Measurements from ENCODE around the gene STRBP. TPM values are rescaled to one million over a fixed set of nuclear protein-coding genes. Genes with fewer than 3 reads are reported as not detected.

Gene STRBP
- total RNA-seq, 1 experiment from 2014 or later, result 18.1 TPM

GRCh38 chr9:123097430-123098095 lies 170.8 kb downstream of the STRBP start:
- DNase-seq (ENCODE audit: low read depth), result no peak
- in situ Hi-C loops (cut with HindIII; ENCODE audit: low pct_unique_long_range_greater_than_20kb, low sequenced_read_pairs), result loop anchor here (10.0 kb wide), 1 partner anchor 257 kb away; the partner anchor contains the start of gene CRB2

- no peak for DNase-seq (ENCODE audit: low read depth)
- in situ Hi-C loops (cut with HindIII; ENCODE audit: low pct_unique_long_range_greater_than_20kb, low sequenced_read_pairs), result loop anchor here (10.0 kb wide), 1 partner anchor 258 kb away; the partner anchor contains the start of gene CRB2
Observed at GRCh38 chr9:123096987-123097386, 171.4 kb downstream of the STRBP start.

- in situ Hi-C loops (cut with HindIII; ENCODE audit: low pct_unique_long_range_greater_than_20kb, low sequenced_read_pairs), result loop anchor here (10.0 kb wide), 1 partner anchor 262 kb away; the partner anchor contains the start of gene CRB2
- no peak for DNase-seq (ENCODE audit: low read depth)
Observed at GRCh38 chr9:123093141-123093540, 175.2 kb downstream of the STRBP start.

- in situ Hi-C loops (cut with HindIII; ENCODE audit: low pct_unique_long_range_greater_than_20kb, low sequenced_read_pairs), result loop anchor here (10.0 kb wide), 1 partner anchor 263 kb away; the partner anchor contains the start of gene CRB2
Observed at GRCh38 chr9:123091459-123091858, 176.9 kb downstream of the STRBP start.

GRCh38 chr9:123090956-123091355 lies 177.4 kb downstream of the STRBP start:
- DNase-seq (ENCODE audit: low read depth), result no peak
- in situ Hi-C loops (cut with HindIII; ENCODE audit: low pct_unique_long_range_greater_than_20kb, low sequenced_read_pairs), result loop anchor here (10.0 kb wide), 1 partner anchor 264 kb away; the partner anchor contains the start of gene CRB2

More at GRCh38 chr9:123091459-123091858, 176.9 kb downstream of the STRBP start:
- DNase-seq (ENCODE audit: low read depth), result no peak

- DNase-seq (ENCODE audit: low read depth), result no peak
- in situ Hi-C loops (cut with HindIII; ENCODE audit: low pct_unique_long_range_greater_than_20kb, low sequenced_read_pairs), result loop anchor here (10.0 kb wide), 1 partner anchor 264 kb away; the partner anchor contains the start of gene CRB2
Observed at GRCh38 chr9:123090198-123090896, 178.0 kb downstream of the STRBP start.

- no peak for DNase-seq (ENCODE audit: low read depth)
- in situ Hi-C loops (cut with HindIII; ENCODE audit: low pct_unique_long_range_greater_than_20kb, low sequenced_read_pairs), result loop anchor here (10.0 kb wide), 1 partner anchor 265 kb away; the partner anchor contains the start of gene CRB2
Observed at GRCh38 chr9:123089790-123090189, 178.6 kb downstream of the STRBP start.

GRCh38 chr9:123089040-123089439 lies 179.3 kb downstream of the STRBP start:
- no peak for DNase-seq (ENCODE audit: low read depth)
- in situ Hi-C loops (cut with HindIII; ENCODE audit: low pct_unique_long_range_greater_than_20kb, low sequenced_read_pairs), result no loop called here

- in situ Hi-C loops (cut with HindIII; ENCODE audit: low pct_unique_long_range_greater_than_20kb, low sequenced_read_pairs), result no loop called here
- DNase-seq (ENCODE audit: low read depth), result no peak
Observed at GRCh38 chr9:123087359-123087888, 181.0 kb downstream of the STRBP start.

GRCh38 chr9:123085916-123086315 lies 182.5 kb downstream of the STRBP start:
- no peak for DNase-seq (ENCODE audit: low read depth)
- in situ Hi-C loops (cut with HindIII; ENCODE audit: low pct_unique_long_range_greater_than_20kb, low sequenced_read_pairs), result no loop called here

GRCh38 chr9:123084256-123084655 lies 184.1 kb downstream of the STRBP start:
- in situ Hi-C loops (cut with HindIII; ENCODE audit: low pct_unique_long_range_greater_than_20kb, low sequenced_read_pairs), result no loop called here
- no peak for DNase-seq (ENCODE audit: low read depth)

- no peak for DNase-seq (ENCODE audit: low read depth)
- in situ Hi-C loops (cut with HindIII; ENCODE audit: low pct_unique_long_range_greater_than_20kb, low sequenced_read_pairs), result no loop called here
Observed at GRCh38 chr9:123083680-123084079, 184.7 kb downstream of the STRBP start.

GRCh38 chr9:123081824-123082223 lies 186.6 kb downstream of the STRBP start:
- in situ Hi-C loops (cut with HindIII; ENCODE audit: low pct_unique_long_range_greater_than_20kb, low sequenced_read_pairs), result no loop called here
- DNase-seq (ENCODE audit: low read depth), result peak; percentile 33

- in situ Hi-C loops (cut with HindIII; ENCODE audit: low pct_unique_long_range_greater_than_20kb, low sequenced_read_pairs), result no loop called here
- DNase-seq (ENCODE audit: low read depth), result no peak
Observed at GRCh38 chr9:123080444-123080843, 187.9 kb downstream of the STRBP start.

- DNase-seq (ENCODE audit: low read depth), result no peak
- in situ Hi-C loops (cut with HindIII; ENCODE audit: low pct_unique_long_range_greater_than_20kb, low sequenced_read_pairs), result no loop called here
Observed at GRCh38 chr9:123074628-123075027, 193.8 kb downstream of the STRBP start.

GRCh38 chr9:123073991-123074422 lies 194.4 kb downstream of the STRBP start:
- in situ Hi-C loops (cut with HindIII; ENCODE audit: low pct_unique_long_range_greater_than_20kb, low sequenced_read_pairs), result no loop called here
- DNase-seq (ENCODE audit: low read depth), result no peak

- DNase-seq (ENCODE audit: low read depth), result no peak
- in situ Hi-C loops (cut with HindIII; ENCODE audit: low pct_unique_long_range_greater_than_20kb, low sequenced_read_pairs), result no loop called here
Observed at GRCh38 chr9:123073441-123073840, 194.9 kb downstream of the STRBP start.

- in situ Hi-C loops (cut with HindIII; ENCODE audit: low pct_unique_long_range_greater_than_20kb, low sequenced_read_pairs), result no loop called here
- DNase-seq (ENCODE audit: low read depth), result no peak
Observed at GRCh38 chr9:123072407-123072995, 195.9 kb downstream of the STRBP start.

Measured in Caki2 (cell line).